HCT116 (cell line): ENCODE measurements around the gene AGAP1. TPM values are rescaled to one million over a fixed set of nuclear protein-coding genes. Genes with fewer than 3 reads are reported as not detected.
A peak's percentile ranks its signal among the peaks of the same experiment; 100 is the strongest.

Source experiments
- ATAC-seq: fragments of 200-7000 bp; cut with Tn5 transposase; 2 replicates; pipeline ENCODE4 v1.9.1; 2020; ENCODE audit warnings: mild to moderate bottlenecking, moderate library complexity
- BruUV-seq: library from RNA; stranded (reverse); fragments of 400-500 nt; replicated peaks from 2 replicates; lab custom pipeline; 2021; lab: Mats Ljungman, UMichigan
- CTCF ChIA-PET: fragments of 300-600 bp; sonication (Branson Sonifier 250); formaldehyde crosslinking; loops from one replicate; lab custom pipeline; 2021; ENCODE audit warnings: antibody characterized with exemption; lab: Charles Lee
- POLR2A ChIA-PET: fragments of 300-600, 350-600 bp; sonication (Branson Sonifier 250); formaldehyde crosslinking; loops from one replicate; lab custom pipeline; 2021; ENCODE audit warnings: antibody characterized with exemption; lab: Charles Lee
- RAD21 ChIA-PET, 2 experiments: fragments of 300-600 bp; sonication (Branson Sonifier 250); formaldehyde crosslinking; loops; one replicate each; lab custom pipeline; 2023; ENCODE audit warnings: low total read pairs in 2 of 2; ENCODE audit not compliant: uncharacterized antibody in 2 of 2, unreplicated experiment in 2 of 2, low non-redundant PET in 1 of 2; lab: Charles Lee
- DNase-seq: peaks from one replicate; pipeline ENCODE4 v3.0.0-alpha.2; 2010; ENCODE audit warnings: low read depth, low spot score
- H2AFZ ChIP-seq: fragments of 200-600 bp; shearing (Covaris generic), sonication (generic); 2 replicates; pipeline ENCODE4 v1.6.1; 2017; ENCODE audit warnings: low read depth, mixed run types, mixed read lengths, antibody characterized with exemption, low read length; ENCODE audit not compliant: poor library complexity, severe bottlenecking
- H3K27ac ChIP-seq: 2 replicates; pipeline ENCODE4 v1.5.1; 2012; ENCODE audit warnings: low read depth, low read length
- H3K27me3 ChIP-seq: fragments of 200-600 bp; sonication (generic); 2 replicates; pipeline ENCODE4 v1.6.1; 2016; ENCODE audit warnings: mixed run types, low read length, mixed read lengths; ENCODE audit not compliant: insufficient read depth
- H3K36me3 ChIP-seq, 2 experiments: fragments of 200-500 bp in 1 of 2; fragments of 200-600 bp in 1 of 2; sonication (Bioruptor generic) in 1 of 2; sonication (generic) in 1 of 2; 2 replicates each; pipeline versions ENCODE4 v1.5.1 to v1.6.1; 2014 to 2016; ENCODE audit warnings: low read length in 2 of 2, inconsistent platforms in 1 of 2, mixed read lengths in 1 of 2, mixed run types in 1 of 2; ENCODE audit not compliant: insufficient read depth in 2 of 2, control insufficient read depth in 1 of 2
- H3K4me1 ChIP-seq, 2 experiments: fragments of 200-600 bp in 1 of 2; sonication (generic) in 1 of 2; 2 replicates each; pipeline versions ENCODE4 v1.5.1 to v1.6.1; 2012 to 2017; ENCODE audit warnings: low read length in 2 of 2, inconsistent platforms in 1 of 2, mild to moderate bottlenecking in 1 of 2, mixed read lengths in 1 of 2, mixed run types in 1 of 2, moderate library complexity in 1 of 2; ENCODE audit not compliant: insufficient read depth in 2 of 2, control insufficient read depth in 1 of 2
- H3K4me2 ChIP-seq: fragments of 200-600 bp; sonication (generic); 2 replicates; pipeline ENCODE4 v1.6.1; 2017; ENCODE audit warnings: mixed run types, low read length, mixed read lengths
- H3K4me3 ChIP-seq, 2 experiments: fragments of 200-600 bp in 1 of 2; sonication (generic) in 1 of 2; replicated peaks in 1 of 2; 2 replicates each; pipeline ENCODE4 v1.5.1; 2011 to 2016; ENCODE audit warnings: low read length in 2 of 2, control low read depth in 1 of 2, low read depth in 1 of 2, mild to moderate bottlenecking in 1 of 2, mixed read lengths in 1 of 2, mixed run types in 1 of 2
- H3K79me2 ChIP-seq: fragments of 200-600 bp; sonication (generic); 2 replicates; pipeline ENCODE4 v1.6.1; 2017; ENCODE audit warnings: mild to moderate bottlenecking, mixed run types, low read length, moderate library complexity, mixed read lengths; ENCODE audit not compliant: insufficient read depth
- H3K9ac ChIP-seq: fragments of 200-600 bp; sonication (generic); 2 replicates; pipeline ENCODE4 v1.6.1; 2016; ENCODE audit warnings: low read length, mixed read lengths
- H3K9me2 ChIP-seq: fragments of 200-600 bp; sonication (generic), shearing (Covaris generic); 2 replicates; pipeline ENCODE4 v1.6.1; 2017; ENCODE audit warnings: mixed run types, mild to moderate bottlenecking, moderate library complexity; ENCODE audit not compliant: insufficient read depth
- H3K9me3 ChIP-seq, 2 experiments: fragments of 200-500 bp in 1 of 2; fragments of 200-600 bp in 1 of 2; sonication (Bioruptor generic) in 1 of 2; sonication (generic) in 1 of 2; 2 replicates each; pipeline ENCODE4 v1.6.1; 2014 to 2017; ENCODE audit warnings: low read length in 2 of 2, mixed read lengths in 2 of 2, inconsistent platforms in 1 of 2, low read depth in 1 of 2, mild to moderate bottlenecking in 1 of 2, mixed run types in 1 of 2, moderate library complexity in 1 of 2; ENCODE audit not compliant: control insufficient read depth in 1 of 2, insufficient read depth in 1 of 2
- H4K20me1 ChIP-seq: fragments of 200-600 bp; sonication (generic), shearing (Covaris generic); 2 replicates; pipeline ENCODE4 v1.6.1; 2017; ENCODE audit warnings: mixed run types, mild to moderate bottlenecking, moderate library complexity; ENCODE audit not compliant: insufficient read depth
- CBX3 ChIP-seq: IDR thresholded peaks from 2 replicates; pipeline ENCODE4 v1.6.1; 2012; ENCODE audit warnings: low read depth
- CTCF ChIP-seq, 3 experiments: fragments of 200-600 bp in 1 of 3; sonication (generic) in 1 of 3; IDR thresholded peaks in 2 of 3; conservative IDR thresholded peaks in 1 of 3; 2 replicates each; pipeline ENCODE4 v1.5.1; 2012 to 2017; ENCODE audit warnings: low read depth in 2 of 3, low read length in 2 of 3, antibody characterized with exemption in 1 of 3, borderline replicate concordance in 1 of 3, control low read depth in 1 of 3, mild to moderate bottlenecking in 1 of 3, mixed read lengths in 1 of 3, mixed run types in 1 of 3, moderate library complexity in 1 of 3; ENCODE audit not compliant: insufficient read depth in 1 of 3
- EGR1 ChIP-seq: IDR thresholded peaks from 2 replicates; pipeline ENCODE4 v1.6.1; 2012; ENCODE audit warnings: low read depth
- EZH2 ChIP-seq: fragments of 200-600 bp; sonication (generic); IDR thresholded peaks from 2 replicates; pipeline ENCODE4 v1.6.1; 2017; ENCODE audit warnings: antibody characterized with exemption, mixed run types
- JUND ChIP-seq: IDR thresholded peaks from 2 replicates; pipeline ENCODE4 v1.6.1; 2012
- RAD21 ChIP-seq: IDR thresholded peaks from 2 replicates; pipeline ENCODE4 v1.6.1; 2012; ENCODE audit warnings: low read depth, mild to moderate bottlenecking
- YY1 ChIP-seq: IDR thresholded peaks from 2 replicates; pipeline ENCODE4 v1.6.1; 2011; ENCODE audit warnings: low read length, low read depth, moderate library complexity, mild to moderate bottlenecking; ENCODE audit not compliant: insufficient replicate concordance; ENCODE audit errors: extremely low read depth
- ZFX ChIP-seq: fragments of 450-650 bp; IDR thresholded peaks from 2 replicates; pipeline ENCODE4 v1.6.1; 2017
- ZNF274 ChIP-seq: fragments of 200-500 bp; sonication (Bioruptor generic); IDR thresholded peaks from 2 replicates; pipeline ENCODE4 v1.6.1; 2014; ENCODE audit warnings: mild to moderate bottlenecking, low read depth, low read length, inconsistent platforms
- intact Hi-C: fragments of 100-400 bp; cut with micrococcal nuclease; formaldehyde crosslinking; loops from 2 replicates; pipeline ENCODE4 v1.10.0; 2022
- total RNA-seq: library from RNA; stranded (reverse); gene quantifications from one replicate; pipeline ENCODE4 v1.2.1, GENCODE V29; 2021; ENCODE audit not compliant: unreplicated experiment

The AGAP1 gene
- total RNA-seq, 1 experiment from 2014 or later: 43.8 TPM

- Histone ChIP-seq H3K9me3 (no peaks in the 10 kb centered on the region), H4K20me1 (no peaks in the 10 kb centered on the region), H3K79me2 (peaks cover 86% of the 10 kb centered on the region), H3K9ac (no peak overlapping the region), H3K4me3 (no peak overlapping the region), H3K9me2 (no peaks in the 10 kb centered on the region), H3K4me1 (peaks cover 4 to 22% of the 10 kb centered on the region in 2 experiments; a peak in 3 of 4 replicates), H3K36me3 (no peaks in the 10 kb centered on the region)
- no TSS peak for BruUV-seq
- RAD21 ChIA-PET: no interaction called here
- peak; percentile 59 for ATAC-seq
- DNase-seq: no peak
- TF ChIP-seq EGR1 (no peak), RAD21 (peak; percentile 31; the same call in 1 of the 2 replicates), CBX3 (no peak), JUND (no peak), EZH2 (no peak), ZNF274 (no peak), ZFX (no peak), CTCF (IDR thresholded peaks at IDR 0.05 in 2 of 3, conservative IDR thresholded peaks at IDR 0.05 in 1 of 3; ENCODE audit: borderline replicate concordance in 1 of 3, insufficient read depth in 1 of 3, low read depth in 2 of 3, low read length in 2 of 3) (peak; percentile 34 to 44 (median 43); a peak in 4 of 6 replicates), YY1 (peak; percentile 14)
- TF ChIP-seq, all 23 proteins: peak for 3
- intact Hi-C loops: loop anchor here (10.0 kb wide), 1 partner anchor 106 kb away; no protein-coding TSS in a partner anchor
- no peak overlapping the region for H2AFZ ChIP-seq
- POLR2A ChIA-PET: no interaction called here
- no peak overlapping the region for H3K27ac ChIP-seq
- CTCF ChIA-PET: interaction anchor here (0.6 to 3.1 kb wide), 3 partner anchors 102 to 393 kb away, joined by 4 to 17 read pairs (median 5); no protein-coding TSS in a partner anchor
- H3K4me2 ChIP-seq: no peak overlapping the region
- no peaks in the 10 kb centered on the region for H3K27me3 ChIP-seq
Measured at GRCh38 chr2:235638541-235639427, 144.9 kb downstream of the AGAP1 start.
